Stimulated activated CD8-positive, alpha-beta memory T cell treated with anti-CD3 and anti-CD28 coated beads, Interleukin-12 subunit alpha, Interleukin-12 subunit beta, amount 100 ng/mL, for 24 hours (primary cell): ENCODE data around the gene MAN1C1.
"Not testable (repeated sequence)": the region's sequence is repeated elsewhere in the genome, so short reads cannot be mapped to it uniquely, and the experiment has no call there.

Experiments used
- DNase-seq: peaks from one replicate; pipeline ENCODE4 v3.0.0-alpha.2; 2020; ENCODE audit errors: extremely low read depth

Gene MAN1C1

GRCh38 chr1:25657883-25658760 lies 41.5 kb downstream of the MAN1C1 start:
- DNase-seq: no peak

- DNase-seq: no peak
These were observed 42.3 kb downstream of the MAN1C1 start for GRCh38 chr1:25658791-25659431.

- no peak for DNase-seq
These were observed 44.6 kb downstream of the MAN1C1 start for GRCh38 chr1:25661043-25661815.

GRCh38 chr1:25662061-25662460 lies 45.5 kb downstream of the MAN1C1 start:
- DNase-seq: no peak

GRCh38 chr1:25662959-25663358 lies 46.4 kb downstream of the MAN1C1 start:
- DNase-seq: not testable (repeated sequence)

- no peak for DNase-seq
These were observed 48.0 kb downstream of the MAN1C1 start for GRCh38 chr1:25664357-25665199.

- DNase-seq: no peak
These were observed 49.9 kb downstream of the MAN1C1 start for GRCh38 chr1:25666460-25666859.

- no peak for DNase-seq
These were observed 52.5 kb downstream of the MAN1C1 start for GRCh38 chr1:25668931-25669573.

GRCh38 chr1:25669781-25670567 lies 53.4 kb downstream of the MAN1C1 start:
- DNase-seq: no peak

GRCh38 chr1:25671929-25672328 lies 55.3 kb downstream of the MAN1C1 start:
- no peak for DNase-seq

GRCh38 chr1:25672763-25673409 lies 56.3 kb downstream of the MAN1C1 start:
- DNase-seq: no peak

- no peak for DNase-seq
These were observed 56.9 kb downstream of the MAN1C1 start for GRCh38 chr1:25673456-25673855.

- no peak for DNase-seq
These were observed 57.6 kb downstream of the MAN1C1 start for GRCh38 chr1:25673962-25674806.

- no peak for DNase-seq
These were observed 58.2 kb downstream of the MAN1C1 start for GRCh38 chr1:25674807-25675084.

GRCh38 chr1:25675729-25676476 lies 59.3 kb downstream of the MAN1C1 start:
- DNase-seq: peak; percentile 61

- DNase-seq: no peak
These were observed 59.9 kb downstream of the MAN1C1 start for GRCh38 chr1:25676488-25676887.

- DNase-seq: no peak
These were observed 60.7 kb downstream of the MAN1C1 start for GRCh38 chr1:25677193-25677773.

GRCh38 chr1:25679171-25679570 lies 62.6 kb downstream of the MAN1C1 start:
- no peak for DNase-seq
